ENCODE measurements around the gene TMEM250.

TMEM250 gene

GRCh38 chr9:136136127-136136925 lies 17.7 kb upstream of the TMEM250 start:
- H3K4me3 ChIP-seq (replicated peaks in 1 of 2; ENCODE audit: low read depth in 2 of 2, low read length in 2 of 2) = no peak overlapping the region
- TF ChIP-seq CTCF (IDR thresholded peaks at IDR 0.05; ENCODE audit: low read depth, low read length) = no peak
- DNase-seq (ENCODE audit: low read depth in 2 of 2) = no peak

GRCh38 chr9:136135326-136136126 lies 16.9 kb upstream of the TMEM250 start:
- no peak overlapping the region for H3K4me3 ChIP-seq (replicated peaks in 1 of 2; ENCODE audit: low read depth in 2 of 2, low read length in 2 of 2)
- no peak for TF ChIP-seq CTCF (IDR thresholded peaks at IDR 0.05; ENCODE audit: low read depth, low read length)
- DNase-seq (ENCODE audit: low read depth in 2 of 2) = no peak

- peak overlapping the region in 1 of 2 donors; percentile 32 for H3K4me3 ChIP-seq (replicated peaks in 1 of 2; ENCODE audit: low read depth in 2 of 2, low read length in 2 of 2)
- no peak for DNase-seq (ENCODE audit: low read depth in 2 of 2)
- no peak for TF ChIP-seq CTCF (IDR thresholded peaks at IDR 0.05; ENCODE audit: low read depth, low read length)
Observed at GRCh38 chr9:136133959-136134484, 15.3 kb upstream of the TMEM250 start.

GRCh38 chr9:136133191-136133958 lies 14.7 kb upstream of the TMEM250 start:
- peak; percentile 15 for TF ChIP-seq CTCF (IDR thresholded peaks at IDR 0.05; ENCODE audit: low read depth, low read length)
- peak overlapping the region; percentile 30 to 32 for H3K4me3 ChIP-seq (replicated peaks in 1 of 2; ENCODE audit: low read depth in 2 of 2, low read length in 2 of 2)
- DNase-seq (ENCODE audit: low read depth in 2 of 2) = peak in 1 of 2 donors; percentile 27

- TF ChIP-seq CTCF (IDR thresholded peaks at IDR 0.05; ENCODE audit: low read depth, low read length) = no peak
- no peak for DNase-seq (ENCODE audit: low read depth in 2 of 2)
- H3K4me3 ChIP-seq (replicated peaks in 1 of 2; ENCODE audit: low read depth in 2 of 2, low read length in 2 of 2) = peak overlapping the region in 1 of 2 donors; percentile 3
Observed at GRCh38 chr9:136132512-136133050, 13.9 kb upstream of the TMEM250 start.
